Caco-2 (cell line): Measurements from ENCODE around the gene TRIM77. TPM values are rescaled to one million over a fixed set of nuclear protein-coding genes. Genes with fewer than 3 reads are reported as not detected.
A peak's percentile ranks its signal among the peaks of the same experiment; 100 is the strongest.
"Not testable (repeated sequence)": the region's sequence is repeated elsewhere in the genome, so short reads cannot be mapped to it uniquely, and the experiment has no call there.

ENCODE experiments used
- BruUV-seq: library from RNA; stranded (reverse); fragments of 400-500 nt; replicated peaks from 2 replicates; lab custom pipeline; 2021; lab: Mats Ljungman, UMichigan
- CTCF ChIA-PET: fragments of 300-600 bp; sonication (Branson Sonifier 250); formaldehyde crosslinking; loops from one replicate; lab custom pipeline; 2022; ENCODE audit warnings: antibody characterized with exemption; lab: Charles Lee
- POLR2A ChIA-PET: fragments of 300-600 bp; sonication (Branson Sonifier 250); formaldehyde crosslinking; loops from one replicate; lab custom pipeline; 2022; ENCODE audit warnings: antibody characterized with exemption; lab: Charles Lee
- DNase-seq, 2 experiments: peaks; one replicate each; pipeline versions ENCODE4 v3.0.0 to v3.0.0-alpha.2; 2020 to 2022
- H3K27me3 ChIP-seq: replicated peaks from 2 replicates; pipeline ENCODE4 v1.6.0; 2011; ENCODE audit warnings: low read length; ENCODE audit not compliant: control insufficient read depth, insufficient read depth
- H3K36me3 ChIP-seq: 2 replicates; pipeline ENCODE4 v1.5.1; 2011; ENCODE audit warnings: low read length; ENCODE audit not compliant: control insufficient read depth, insufficient read depth
- H3K4me1 ChIP-seq: fragments of 250-450 bp; sonication (Bioruptor Pico); 2 replicates; pipeline ENCODE4 v1.5.1; 2020; ENCODE audit warnings: mild to moderate bottlenecking
- H3K4me3 ChIP-seq: 2 replicates; pipeline ENCODE4 v1.5.1; 2011; ENCODE audit warnings: low read depth, mild to moderate bottlenecking, control low read depth, low read length
- H3K9me3 ChIP-seq: fragments of 250-450 bp; sonication (Bioruptor Pico); 2 replicates; pipeline ENCODE4 v1.5.1; 2020; ENCODE audit warnings: mild to moderate bottlenecking, moderate library complexity
- H3K27ac Mint-ChIP-seq: one replicate; pipeline ENCODE4 v1.8.0; 2022; ENCODE audit warnings: mixed read lengths; ENCODE audit not compliant: unreplicated experiment
- H3K27me3 Mint-ChIP-seq: one replicate; pipeline ENCODE4 v1.8.0; 2022; ENCODE audit warnings: mixed read lengths; ENCODE audit not compliant: insufficient read depth, unreplicated experiment
- H3K36me3 Mint-ChIP-seq: one replicate; pipeline ENCODE4 v1.8.0; 2022; ENCODE audit warnings: mild to moderate bottlenecking, mixed read lengths; ENCODE audit not compliant: insufficient read depth, unreplicated experiment
- H3K4me1 Mint-ChIP-seq: one replicate; pipeline ENCODE4 v1.8.0; 2022; ENCODE audit warnings: low read depth, mixed read lengths; ENCODE audit not compliant: unreplicated experiment
- H3K4me3 Mint-ChIP-seq: one replicate; pipeline ENCODE4 v1.8.0; 2022; ENCODE audit warnings: mild to moderate bottlenecking, moderate library complexity, mixed read lengths; ENCODE audit not compliant: unreplicated experiment
- H3K9me3 Mint-ChIP-seq: one replicate; pipeline ENCODE4 v1.8.0; 2022; ENCODE audit warnings: mixed read lengths; ENCODE audit not compliant: unreplicated experiment
- CTCF ChIP-seq, 2 experiments: fragments of 200-600 bp in 1 of 2; IDR thresholded peaks; 1 replicate in 1 of 2; 2 replicates in 1 of 2; pipeline versions ENCODE4 v1.5.1 to v1.8.0; 2011 to 2022; ENCODE audit warnings: antibody characterized with exemption in 1 of 2, control low read depth in 1 of 2, inconsistent platforms in 1 of 2, low read depth in 1 of 2, low read length in 1 of 2, mild to moderate bottlenecking in 1 of 2, moderate library complexity in 1 of 2; ENCODE audit not compliant: insufficient read depth in 1 of 2, severe bottlenecking in 1 of 2, unreplicated experiment in 1 of 2
- intact Hi-C: fragments of 100-400 bp; cut with micrococcal nuclease; formaldehyde crosslinking; loops from one replicate; pipeline ENCODE4 v1.10.0; 2022; ENCODE audit not compliant: unreplicated experiment
- total RNA-seq: library from RNA; stranded (reverse); gene quantifications from 2 replicates; pipeline ENCODE4 v1.2.3, GENCODE V29; 2022

The TRIM77 gene
- total RNA-seq, 1 experiment from 2014 or later, result not detected

GRCh38 chr11:89673380-89673779 lies 36.7 kb upstream of the TRIM77 start:
- intact Hi-C loops, result loop anchor here (10.0 kb wide), 1 partner anchor 761 kb away; no protein-coding TSS in a partner anchor
- not testable (repeated sequence) for H3K9me3 Mint-ChIP-seq

GRCh38 chr11:89675383-89675782 lies 34.7 kb upstream of the TRIM77 start:
- H3K27ac Mint-ChIP-seq, CTCF ChIA-PET, H3K36me3 Mint-ChIP-seq, H3K9me3 ChIP-seq, DNase-seq, H3K4me1 Mint-ChIP-seq, H3K4me3 ChIP-seq, BruUV-seq, POLR2A ChIA-PET, H3K36me3 ChIP-seq, H3K4me1 ChIP-seq, H3K27me3 ChIP-seq, H3K4me3 Mint-ChIP-seq, H3K9me3 Mint-ChIP-seq, H3K27me3 Mint-ChIP-seq: not testable (repeated sequence)
- TF ChIP-seq CTCF (IDR thresholded peaks at IDR 0.05; ENCODE audit: insufficient read depth in 1 of 2, low read depth in 1 of 2, low read length in 1 of 2, severe bottlenecking in 1 of 2, unreplicated experiment in 1 of 2), result peak; percentile 44 to 52
- intact Hi-C loops, result loop anchor here (1.0 to 10.0 kb wide), 2 partner anchors 438 to 759 kb away; no protein-coding TSS in a partner anchor

More at GRCh38 chr11:89673380-89673779, 36.7 kb upstream of the TRIM77 start:
- H3K27me3 Mint-ChIP-seq, DNase-seq, BruUV-seq, H3K4me3 ChIP-seq, CTCF ChIA-PET, H3K4me1 Mint-ChIP-seq, H3K36me3 ChIP-seq, H3K9me3 ChIP-seq, H3K4me1 ChIP-seq, H3K36me3 Mint-ChIP-seq, H3K27ac Mint-ChIP-seq, H3K27me3 ChIP-seq, POLR2A ChIA-PET, H3K4me3 Mint-ChIP-seq: not testable (repeated sequence)

GRCh38 chr11:89675948-89676347 lies 34.2 kb upstream of the TRIM77 start:
- H3K27me3 Mint-ChIP-seq, POLR2A ChIA-PET, CTCF ChIA-PET: not testable (repeated sequence)

GRCh38 chr11:89707080-89707479 lies 3.0 kb upstream of the TRIM77 start:
- H3K9me3 ChIP-seq, H3K27ac Mint-ChIP-seq, H3K4me1 Mint-ChIP-seq, H3K9me3 Mint-ChIP-seq, H3K36me3 ChIP-seq, intact Hi-C loops, CTCF ChIA-PET, H3K4me3 ChIP-seq, H3K27me3 ChIP-seq, BruUV-seq, DNase-seq, H3K4me1 ChIP-seq, POLR2A ChIA-PET, H3K36me3 Mint-ChIP-seq, H3K4me3 Mint-ChIP-seq: not testable (repeated sequence)
- peaks cover 17% of the 10 kb centered on the region for H3K27me3 Mint-ChIP-seq

More at GRCh38 chr11:89675948-89676347, 34.2 kb upstream of the TRIM77 start:
- DNase-seq, H3K36me3 ChIP-seq, H3K27ac Mint-ChIP-seq, H3K36me3 Mint-ChIP-seq, H3K9me3 Mint-ChIP-seq, BruUV-seq, H3K4me3 ChIP-seq, H3K4me1 Mint-ChIP-seq, H3K27me3 ChIP-seq, H3K9me3 ChIP-seq, H3K4me3 Mint-ChIP-seq, H3K4me1 ChIP-seq: not testable (repeated sequence)
- intact Hi-C loops, result loop anchor here (1.0 to 10.0 kb wide), 2 partner anchors 437 to 759 kb away; no protein-coding TSS in a partner anchor

GRCh38 chr11:89724866-89725498 lies 14.9 kb downstream of the TRIM77 start:
- H3K4me1 ChIP-seq, DNase-seq, H3K27me3 ChIP-seq, H3K4me3 ChIP-seq, H3K9me3 Mint-ChIP-seq, H3K27ac Mint-ChIP-seq, H3K4me3 Mint-ChIP-seq, CTCF ChIA-PET, H3K36me3 ChIP-seq, POLR2A ChIA-PET, H3K27me3 Mint-ChIP-seq, intact Hi-C loops, BruUV-seq, H3K36me3 Mint-ChIP-seq, H3K9me3 ChIP-seq, H3K4me1 Mint-ChIP-seq: not testable (repeated sequence)

- intact Hi-C loops, H3K27me3 ChIP-seq, POLR2A ChIA-PET, BruUV-seq, H3K27me3 Mint-ChIP-seq, H3K36me3 Mint-ChIP-seq, DNase-seq, H3K9me3 Mint-ChIP-seq, H3K4me3 ChIP-seq, H3K36me3 ChIP-seq, H3K4me1 ChIP-seq, H3K4me1 Mint-ChIP-seq, H3K9me3 ChIP-seq, H3K27ac Mint-ChIP-seq, H3K4me3 Mint-ChIP-seq, CTCF ChIA-PET: not testable (repeated sequence)
Measured at GRCh38 chr11:89730215-89730614, 20.1 kb downstream of the TRIM77 start.
